Nucleus accumbens (tissue), 56 donors: ENCODE measurements around the gene EDIL3.
"Not testable (repeated sequence)": the region's sequence is repeated elsewhere in the genome, so short reads cannot be mapped to it uniquely, and the experiment has no call there.

Experiments
- DNase-seq, 56 donors: peaks; one replicate each; lab custom pipeline; 2025; lab: John Stamatoyannopoulos, UW

Gene EDIL3

GRCh38 chr5:84213212-84213611 lies 171.5 kb downstream of the EDIL3 start:
- DNase-seq = no peak

DNA sequence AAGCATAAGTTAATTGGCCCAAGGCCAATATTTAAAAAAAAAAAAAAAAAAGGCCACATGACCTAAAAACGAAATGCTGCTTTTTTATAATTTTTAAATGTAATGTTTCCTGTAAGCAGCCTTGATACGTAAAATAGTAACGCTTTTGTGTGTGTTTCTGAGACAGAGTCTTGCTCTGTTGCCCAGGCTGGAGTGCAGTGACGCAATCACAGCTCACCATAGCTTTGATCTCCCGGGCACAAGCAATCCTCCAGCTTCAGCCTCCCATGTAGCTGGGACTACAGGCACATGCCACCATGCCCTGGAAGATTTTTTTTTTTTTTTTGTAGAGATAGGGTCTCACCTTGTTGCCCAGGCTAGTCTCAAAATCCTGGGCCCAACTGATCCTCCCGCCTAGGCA lies 179.9 kb downstream of the EDIL3 start:
- DNase-seq = no peak

- DNase-seq = no peak
Observed at GRCh38 chr5:84202136-84202535, 182.5 kb downstream of the EDIL3 start.

GRCh38 chr5:84197538-84197937 lies 187.1 kb downstream of the EDIL3 start:
- no peak for DNase-seq

DNA sequence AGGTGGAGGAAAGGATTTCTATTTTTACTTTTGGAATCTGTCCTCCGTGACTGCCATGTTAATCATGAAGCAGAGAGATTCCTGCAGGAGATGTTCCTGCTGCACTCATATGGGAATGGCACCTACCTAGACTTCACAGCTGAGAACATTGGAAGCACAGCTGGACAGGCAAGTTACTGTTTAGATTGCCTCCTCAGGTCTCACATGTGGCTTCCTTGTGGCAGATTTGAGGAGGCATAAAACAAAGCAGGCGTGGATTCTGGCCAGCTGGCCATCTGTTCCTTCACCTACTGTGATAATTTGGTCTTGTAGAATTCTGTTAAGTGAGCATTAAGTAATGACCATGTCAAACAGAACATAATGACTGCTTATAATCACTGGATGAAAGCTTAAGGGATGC lies 193.4 kb downstream of the EDIL3 start:
- no peak for DNase-seq

- DNase-seq = no peak
Observed at GRCh38 chr5:84184857-84185256, 199.8 kb downstream of the EDIL3 start.

- DNase-seq = no peak
Observed at GRCh38 chr5:84181093-84181492, 203.6 kb downstream of the EDIL3 start.

GRCh38 chr5:84168841-84169240 lies 215.8 kb downstream of the EDIL3 start:
- no peak for DNase-seq

- no peak for DNase-seq
Observed at GRCh38 chr5:84163671-84164070, 221.0 kb downstream of the EDIL3 start.

DNA sequence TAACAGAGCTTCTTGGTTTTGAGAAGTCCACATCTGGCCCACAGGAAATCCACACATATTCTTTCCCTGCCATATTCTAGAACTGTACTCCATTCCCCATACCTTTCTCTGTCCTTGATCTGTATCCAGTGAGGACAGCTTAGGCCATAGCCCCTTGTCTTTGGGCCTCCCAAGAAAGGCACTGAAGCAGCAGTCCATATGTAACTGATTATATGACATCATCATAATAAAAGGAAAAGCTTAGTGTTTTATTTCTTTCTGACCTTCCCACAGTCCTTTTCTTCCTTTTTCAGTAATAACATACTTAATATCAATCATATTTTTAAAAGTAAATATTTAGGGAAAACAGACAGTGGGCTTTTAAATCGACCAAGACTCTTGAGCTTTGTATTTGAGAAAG lies 222.0 kb downstream of the EDIL3 start:
- DNase-seq = no peak

GRCh38 chr5:84160650-84161049 lies 224.0 kb downstream of the EDIL3 start:
- DNase-seq = not testable (repeated sequence)

GRCh38 chr5:84149094-84149493 lies 235.6 kb downstream of the EDIL3 start:
- no peak for DNase-seq

DNA sequence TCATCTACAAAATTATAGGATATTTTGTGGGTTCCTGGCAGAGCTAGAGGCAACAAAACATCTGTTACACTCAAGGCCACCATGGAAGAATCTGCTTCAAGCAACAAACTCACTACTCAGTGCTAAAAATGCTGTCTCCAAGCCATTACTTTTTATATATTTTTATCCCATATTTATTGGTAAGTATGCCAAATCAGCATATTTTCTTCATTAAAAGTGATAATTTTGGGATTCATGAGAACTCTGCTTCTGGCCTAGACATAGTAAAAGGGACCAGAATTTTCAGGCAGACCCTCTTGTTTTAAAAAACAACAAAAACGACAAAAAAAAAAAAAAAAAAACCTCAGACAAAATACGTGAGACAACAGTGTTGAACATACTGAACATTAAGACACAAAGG lies 236.0 kb downstream of the EDIL3 start:
- DNase-seq = no peak

GRCh38 chr5:84137541-84137940 lies 247.1 kb downstream of the EDIL3 start:
- no peak for DNase-seq

DNA sequence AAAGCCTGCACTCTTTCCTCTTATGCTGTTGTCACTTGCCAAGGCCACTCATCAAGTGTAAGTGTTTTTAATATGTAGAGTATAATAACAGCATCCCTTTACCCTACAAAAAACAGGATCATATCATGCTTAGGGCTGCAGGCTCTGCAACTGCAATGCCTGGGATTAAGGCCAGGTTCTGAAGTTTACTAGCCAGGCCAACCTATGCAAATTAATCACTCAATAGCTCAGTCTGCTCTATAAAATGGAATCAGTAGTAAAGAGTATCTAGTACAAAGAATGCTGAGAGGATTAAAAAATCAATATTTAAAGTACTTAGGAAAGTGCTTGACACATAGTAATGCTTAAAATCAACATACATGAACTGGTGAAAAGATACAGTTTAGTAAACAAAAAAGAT lies 253.3 kb downstream of the EDIL3 start:
- no peak for DNase-seq

DNA sequence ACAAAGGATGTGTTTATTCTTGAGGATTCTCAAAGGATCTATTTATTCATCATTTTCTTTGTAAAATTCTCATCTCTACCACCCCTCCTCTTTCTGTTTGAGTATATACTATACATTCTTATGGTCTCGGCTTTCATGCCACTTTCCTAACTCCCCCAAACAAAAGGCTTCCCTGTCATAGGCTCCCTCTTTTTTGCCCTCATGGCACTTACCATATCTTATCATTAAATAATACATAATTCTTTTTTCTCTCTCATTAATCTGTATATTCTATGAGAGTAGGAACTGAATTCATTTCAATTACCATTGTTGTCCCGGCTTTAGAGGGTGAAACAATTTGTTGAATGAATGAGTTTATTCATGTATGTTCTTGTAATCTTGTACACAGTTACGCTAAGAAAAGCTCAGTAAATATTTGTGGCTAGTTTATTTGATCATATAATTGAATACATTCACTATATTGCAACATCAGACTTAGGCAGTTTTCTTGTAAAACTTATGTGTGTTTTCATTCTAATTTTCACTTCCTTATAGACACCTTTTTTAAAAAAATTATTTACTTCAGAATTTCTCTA lies 254.6 kb downstream of the EDIL3 start:
- DNase-seq = no peak

DNA sequence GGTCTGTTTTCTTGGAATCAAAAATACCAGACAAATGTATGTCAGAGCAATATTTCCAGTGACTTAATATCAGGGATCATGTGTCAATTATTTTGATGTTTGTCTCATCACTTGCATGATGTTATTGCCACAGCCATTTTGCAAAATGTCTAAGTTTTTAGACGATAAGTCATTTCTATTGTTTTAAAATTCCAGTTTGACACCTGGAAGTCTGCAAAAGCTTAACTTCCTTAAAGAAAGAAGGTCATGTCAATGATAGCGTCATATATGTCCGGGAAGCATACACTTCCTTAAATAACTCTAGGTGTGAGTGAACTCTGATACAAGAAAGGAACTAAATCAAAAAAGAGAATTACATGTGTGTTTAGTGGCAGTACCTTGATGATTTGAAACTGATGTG lies 259.5 kb downstream of the EDIL3 start:
- no peak for DNase-seq

GRCh38 chr5:84119252-84119651 lies 265.4 kb downstream of the EDIL3 start:
- no peak for DNase-seq

GRCh38 chr5:84118551-84118950 lies 266.1 kb downstream of the EDIL3 start:
- no peak for DNase-seq

- no peak for DNase-seq
Observed at GRCh38 chr5:84115727-84116126, 269.0 kb downstream of the EDIL3 start.

DNA sequence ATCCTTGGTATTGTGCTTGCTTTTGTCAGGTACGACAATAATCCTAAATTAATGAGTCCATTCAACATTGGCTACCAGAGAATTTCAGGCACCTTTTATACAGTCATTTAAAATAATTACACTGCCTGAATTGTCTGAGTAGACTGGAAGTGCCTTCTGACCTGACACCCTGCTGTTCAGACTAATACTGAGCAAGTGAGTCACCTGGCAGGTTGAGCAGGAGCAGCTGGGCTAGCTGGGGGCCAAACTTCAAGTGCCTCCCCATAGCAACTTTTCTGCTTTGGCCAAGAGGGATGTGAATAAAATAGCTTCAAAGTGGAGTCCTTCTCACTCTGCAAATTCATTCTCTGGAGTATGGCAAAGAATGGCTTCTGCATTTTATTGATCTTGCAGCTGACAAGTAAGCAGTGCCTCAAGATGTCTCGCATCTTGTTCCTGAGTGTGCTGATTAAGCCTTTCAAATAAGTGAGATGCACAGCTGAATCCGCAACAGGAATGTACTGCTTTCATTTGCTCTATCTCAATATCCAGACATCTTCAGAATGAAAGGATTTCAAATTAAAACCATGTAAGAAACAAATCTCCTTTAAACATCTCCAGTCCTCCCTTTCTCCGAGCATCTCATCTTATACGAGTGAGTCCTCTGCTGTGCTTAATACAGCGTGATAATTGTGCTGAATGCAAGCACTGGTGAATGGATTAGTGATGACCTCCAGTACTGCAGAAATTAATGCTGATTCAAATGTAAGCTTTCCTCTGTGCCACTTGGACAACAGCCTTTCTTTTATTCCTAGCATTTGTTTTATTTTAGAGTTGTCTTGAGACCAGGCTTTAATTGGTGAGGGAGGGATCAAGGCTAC lies 271.2 kb downstream of the EDIL3 start:
- DNase-seq = no peak

GRCh38 chr5:84092738-84093137 lies 291.9 kb downstream of the EDIL3 start:
- no peak for DNase-seq
